GM19099 (cell line): Measurements from ENCODE around the gene MRPS9.

Source experiments
- POLR2A ChIP-seq: IDR thresholded peaks from 3 replicates; pipeline ENCODE4 v1.6.1; 2011; ENCODE audit warnings: low read depth; ENCODE audit not compliant: insufficient read length; ENCODE audit errors: extremely low read depth

MRPS9 gene

DNA sequence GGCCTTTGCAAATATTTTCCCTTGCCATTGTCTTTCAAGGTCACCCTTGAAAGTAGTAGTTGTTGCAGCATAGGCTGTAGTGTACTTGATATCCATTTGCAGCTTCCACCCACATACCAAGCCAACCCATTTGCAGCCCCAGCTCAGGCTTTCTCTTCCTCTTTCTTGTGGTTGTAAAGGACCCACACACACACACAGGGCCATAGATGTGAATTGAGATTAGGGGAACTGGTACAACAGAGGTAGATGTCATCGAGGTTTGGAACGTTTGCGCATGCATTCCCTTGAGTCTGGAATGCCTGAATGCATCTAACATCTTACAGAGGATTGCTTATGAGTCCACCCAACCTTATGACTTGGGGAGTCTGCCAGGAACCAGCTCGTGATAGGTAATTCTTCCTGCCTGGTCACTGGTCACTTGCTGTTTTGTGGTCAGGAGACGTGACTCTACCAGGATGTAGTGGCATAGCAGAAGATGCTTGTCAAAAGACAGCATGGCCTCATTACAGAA is 91.9 kb downstream of the MRPS9 start:
- no peak for TF ChIP-seq POLR2A

DNA sequence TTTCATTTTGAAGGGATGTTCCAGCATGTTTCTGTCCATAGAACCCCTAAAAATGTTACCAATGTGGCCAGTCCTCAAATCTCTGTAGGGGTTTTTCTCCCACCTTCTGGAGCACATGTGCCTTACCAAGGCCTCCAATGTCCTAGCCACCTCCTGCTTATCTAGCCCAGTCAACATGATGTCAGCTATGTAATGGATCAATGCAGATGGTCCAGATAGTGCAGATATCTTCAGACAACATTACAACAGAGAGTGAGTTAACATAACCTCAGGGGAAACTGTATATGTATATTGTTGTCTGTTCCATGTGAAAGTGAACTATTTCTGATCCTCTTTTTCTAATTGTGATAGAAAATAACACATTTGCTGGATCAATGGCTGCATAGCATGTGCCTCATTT is 92.7 kb downstream of the MRPS9 start:
- no peak for TF ChIP-seq POLR2A

DNA sequence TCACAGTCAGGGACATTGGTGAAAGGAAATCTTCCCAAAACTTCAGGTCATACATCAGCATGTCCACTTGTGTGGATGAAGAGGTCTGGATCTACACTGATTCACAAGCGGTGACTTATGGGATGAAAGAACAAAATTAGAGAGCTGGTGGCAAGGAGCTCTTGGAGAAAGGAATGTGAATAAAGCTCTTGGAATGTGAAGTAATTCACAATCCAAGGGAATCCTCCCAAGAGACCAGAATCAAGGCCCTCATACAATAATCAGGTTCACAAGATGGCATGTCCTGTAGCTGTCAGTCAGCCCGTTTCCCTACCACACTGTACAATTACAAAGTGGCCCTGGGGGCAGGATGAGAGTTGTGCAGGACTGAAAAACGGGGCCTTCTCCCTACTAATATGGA is 96.2 kb downstream of the MRPS9 start:
- no peak for TF ChIP-seq POLR2A

DNA sequence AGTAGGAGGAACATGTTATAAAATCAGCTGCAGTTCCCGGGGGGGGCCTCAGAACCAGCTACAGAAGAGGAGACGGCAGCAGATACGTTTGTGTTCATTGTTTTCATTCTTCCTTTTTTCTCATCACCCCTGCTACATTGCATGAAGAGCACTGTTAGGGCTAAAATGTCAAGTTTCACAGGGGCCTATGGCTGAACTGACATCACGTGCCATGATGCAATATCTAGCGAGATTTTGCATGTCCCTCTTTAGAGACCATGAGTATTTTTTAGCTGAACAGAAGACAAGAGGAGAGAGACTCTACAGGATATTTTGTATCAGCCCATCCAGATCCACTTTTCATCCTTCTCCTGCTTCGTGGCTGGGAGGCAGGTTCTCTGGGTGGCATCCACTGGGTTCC is 97.6 kb downstream of the MRPS9 start:
- no peak for TF ChIP-seq POLR2A

DNA sequence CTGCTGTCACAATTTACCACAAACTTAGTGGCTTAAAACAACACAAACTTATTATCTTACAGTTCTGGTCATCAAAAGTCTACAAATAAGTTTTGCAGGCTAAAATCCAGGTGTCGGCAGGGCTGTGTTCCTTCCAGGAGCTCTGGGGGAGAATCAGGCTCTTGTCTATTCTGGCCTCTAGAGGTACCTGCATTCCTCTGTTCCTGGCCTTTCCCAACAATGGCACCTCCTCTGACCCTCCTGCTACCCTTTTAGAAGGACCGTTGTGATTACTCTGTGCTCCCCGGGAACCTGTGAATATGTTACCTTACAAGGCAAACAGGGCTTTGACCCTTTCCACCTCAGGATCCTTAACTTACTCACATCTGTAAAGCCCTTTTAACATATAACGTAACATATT is 98.5 kb downstream of the MRPS9 start:
- no peak for TF ChIP-seq POLR2A

DNA sequence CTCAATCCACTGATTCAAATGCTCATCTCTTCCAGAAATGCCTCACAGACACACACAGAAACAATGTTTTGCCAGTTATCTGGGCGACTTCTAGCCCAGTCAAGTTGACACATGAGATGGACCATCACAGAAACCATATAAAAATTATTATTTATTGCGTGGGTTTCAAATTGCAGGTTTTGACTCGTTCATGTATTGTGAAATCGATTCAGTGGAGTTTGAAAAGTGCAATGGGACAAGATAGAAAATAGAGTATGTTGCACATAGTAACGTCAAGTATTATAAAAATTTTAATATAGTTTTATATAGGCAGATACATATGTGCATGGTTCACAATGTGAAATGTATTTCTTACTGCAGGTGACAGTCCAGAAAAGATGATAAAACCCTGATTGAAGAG is 100.8 kb downstream of the MRPS9 start:
- no peak for TF ChIP-seq POLR2A

DNA sequence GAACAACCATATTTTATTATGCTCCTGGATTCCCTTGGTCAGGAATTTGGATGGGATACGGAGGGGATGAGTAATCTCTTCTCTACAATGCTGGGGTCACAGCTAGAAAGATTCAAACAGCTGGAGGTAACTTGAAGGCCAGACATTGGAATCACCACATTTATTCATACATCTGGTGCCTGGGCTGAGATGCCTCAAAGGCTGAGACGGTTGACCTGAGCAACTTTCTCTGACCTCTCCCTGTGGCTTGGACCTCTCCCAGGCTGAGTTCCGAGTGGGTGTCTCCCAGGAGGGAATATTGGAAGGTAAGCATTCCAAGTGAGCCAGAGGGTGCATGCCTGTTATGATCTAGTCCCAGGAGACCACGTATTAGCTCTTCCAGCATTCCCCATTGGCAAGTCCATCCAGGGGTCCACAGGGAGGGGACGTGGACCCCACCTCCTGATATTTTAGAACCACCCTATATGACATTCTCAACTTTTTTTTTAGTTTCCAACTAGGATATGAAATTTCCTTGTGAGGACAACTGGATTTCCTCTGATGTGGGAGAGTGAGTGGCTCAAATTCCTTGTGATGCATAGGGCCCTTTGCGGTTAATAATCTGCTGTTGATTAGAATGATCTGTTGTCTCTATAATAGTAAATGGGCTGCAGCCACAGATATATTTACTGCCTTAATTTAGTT is 101.8 kb downstream of the MRPS9 start:
- TF ChIP-seq POLR2A, result no peak

DNA sequence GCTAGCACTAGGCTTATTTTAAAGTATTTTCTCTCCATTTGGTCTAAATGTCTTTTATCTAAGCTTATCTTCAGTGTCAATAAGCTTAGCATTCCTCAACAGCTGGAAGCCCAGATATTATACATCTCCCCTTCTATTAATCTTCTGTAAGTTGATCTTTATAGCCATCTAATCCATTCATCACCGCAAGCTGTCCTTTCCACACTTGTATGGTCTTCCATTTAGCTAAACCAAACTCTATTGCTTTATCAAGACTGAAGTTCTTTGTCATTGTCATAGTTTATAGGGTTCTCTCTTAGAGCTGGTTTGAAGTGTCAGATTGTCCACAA is 102.3 kb downstream of the MRPS9 start:
- TF ChIP-seq POLR2A, result no peak

DNA sequence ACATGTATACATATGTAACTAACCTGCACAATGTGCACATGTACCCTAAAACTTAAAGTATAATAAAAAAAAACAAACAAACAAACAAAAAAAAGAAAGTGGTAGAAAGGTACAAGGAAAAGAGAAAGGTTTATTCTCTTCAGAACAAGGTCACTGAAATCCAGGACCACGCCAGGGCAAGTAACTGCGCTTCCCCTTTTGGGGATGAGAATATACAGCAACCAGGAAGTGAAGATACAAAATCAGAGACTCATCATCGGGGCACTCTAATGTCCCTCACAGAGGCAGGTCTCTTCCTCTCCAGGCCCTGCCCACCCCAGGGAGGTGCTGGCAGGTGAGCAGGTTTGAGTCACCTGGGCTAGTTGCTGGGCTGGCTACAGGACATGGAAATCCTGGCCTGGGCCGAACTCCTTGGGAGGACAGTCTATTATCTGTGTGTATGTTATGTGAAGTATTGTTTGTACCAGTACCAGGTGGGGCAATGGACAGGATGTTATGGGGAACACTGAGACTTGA is 103.3 kb downstream of the MRPS9 start:
- TF ChIP-seq POLR2A, result no peak

DNA sequence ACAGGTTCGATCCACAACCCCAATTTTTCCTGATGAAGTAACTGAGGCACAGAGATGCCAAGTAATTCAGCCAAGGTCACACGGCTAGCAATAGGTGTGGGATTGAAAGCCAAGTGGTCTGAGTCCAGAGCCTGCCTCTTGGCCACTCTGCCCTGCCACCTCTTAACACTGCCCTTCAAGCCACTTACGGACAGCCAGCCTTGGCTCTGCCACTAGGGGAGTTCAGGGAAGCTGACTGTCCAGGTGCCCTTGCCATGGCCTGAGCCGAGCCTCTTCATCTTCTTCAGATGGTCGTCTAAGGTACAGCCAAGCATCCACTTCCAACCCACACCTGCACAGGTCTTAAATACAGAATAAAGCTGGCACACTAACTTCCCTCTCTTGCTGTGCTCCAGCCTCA is 104.4 kb downstream of the MRPS9 start:
- no peak for TF ChIP-seq POLR2A

DNA sequence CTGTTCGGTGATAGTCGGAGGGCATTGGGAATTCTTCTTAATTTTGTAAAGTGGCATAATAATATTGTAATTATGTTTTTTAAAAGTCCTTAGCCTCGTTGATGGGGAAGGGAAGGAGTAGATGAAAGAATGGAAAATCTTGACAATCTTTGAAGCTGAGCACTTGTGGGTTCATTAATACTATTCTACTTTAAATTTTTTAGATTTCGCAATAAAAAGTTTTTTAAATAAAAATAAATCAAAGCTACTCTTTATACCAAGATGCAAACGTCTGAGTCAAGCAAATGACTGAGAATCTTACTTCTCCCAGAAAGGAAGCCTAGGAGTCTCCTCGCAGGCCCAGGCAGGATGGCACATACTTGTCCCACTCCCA is 105.2 kb downstream of the MRPS9 start:
- no peak for TF ChIP-seq POLR2A

DNA sequence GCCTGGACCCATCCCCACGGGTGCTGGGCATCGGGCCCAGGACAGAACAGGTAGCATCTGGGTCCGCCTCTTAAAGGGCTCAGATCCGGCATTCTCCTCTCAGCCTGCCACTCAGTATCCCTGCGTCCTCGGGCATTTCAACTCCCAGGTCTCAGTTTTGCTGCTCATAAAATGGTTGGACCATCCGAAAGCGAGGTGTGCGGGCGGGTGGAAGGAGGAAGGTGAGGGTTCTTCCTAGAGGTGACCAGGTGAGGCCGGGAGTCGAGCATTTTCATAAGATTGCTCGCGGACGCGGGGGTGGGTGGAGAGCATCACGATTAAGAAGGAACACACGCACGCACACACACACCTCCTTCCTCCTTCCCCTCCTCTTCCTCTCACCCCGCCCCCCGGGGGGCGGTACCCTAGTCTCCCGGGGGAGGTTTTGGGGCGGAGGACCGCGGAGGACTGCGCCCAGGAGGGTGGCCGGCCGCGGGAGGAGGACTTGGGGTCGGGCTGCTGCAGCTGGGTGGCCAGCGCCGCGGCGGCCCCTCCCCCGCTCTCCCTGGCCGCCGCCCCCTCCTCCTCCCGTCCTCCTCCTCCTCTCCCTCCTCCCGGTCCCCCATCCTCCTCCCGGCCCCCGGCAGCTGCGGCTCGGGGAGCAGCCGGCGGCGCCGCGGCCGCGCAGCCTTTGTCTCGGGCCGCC is 105.7 kb downstream of the MRPS9 start:
- TF ChIP-seq POLR2A, result no peak

DNA sequence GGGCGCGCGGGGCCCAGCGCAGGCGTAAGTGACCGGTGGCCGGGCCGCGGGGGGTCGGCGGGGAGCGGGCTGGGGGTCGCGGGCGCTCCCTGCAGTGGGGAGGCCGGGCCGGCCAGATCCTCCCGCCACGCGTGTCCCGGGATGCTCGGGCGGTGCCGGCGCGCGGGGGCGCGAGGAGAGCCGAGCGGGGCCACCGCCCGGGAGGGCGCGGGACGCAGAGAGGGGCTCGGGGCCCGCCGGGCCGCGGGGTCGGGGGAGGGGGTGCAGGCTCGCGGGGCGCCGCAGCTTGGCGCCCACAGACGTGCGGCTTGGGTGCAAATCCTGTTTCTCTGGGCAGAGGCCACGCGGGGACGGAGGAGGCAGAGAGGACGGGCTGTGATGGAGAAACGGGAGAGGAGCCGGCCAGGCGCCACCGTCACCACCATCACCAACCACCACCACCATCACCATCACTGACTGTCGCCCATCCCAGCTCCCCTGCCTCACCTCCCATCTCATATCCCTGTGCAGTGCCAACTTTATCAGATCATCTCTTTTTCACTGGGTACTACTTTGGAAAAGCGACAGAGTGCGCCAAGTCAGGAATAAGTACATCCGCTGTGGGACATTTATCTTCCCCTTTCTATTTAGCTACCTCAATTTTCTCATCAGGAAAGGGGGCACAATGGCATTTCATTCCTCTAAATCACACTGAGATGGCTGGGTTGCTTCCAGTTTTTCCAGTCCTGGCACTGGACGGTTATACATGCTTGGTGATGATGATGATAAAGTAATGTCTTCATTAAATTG is 106.5 kb downstream of the MRPS9 start:
- no peak for TF ChIP-seq POLR2A

DNA sequence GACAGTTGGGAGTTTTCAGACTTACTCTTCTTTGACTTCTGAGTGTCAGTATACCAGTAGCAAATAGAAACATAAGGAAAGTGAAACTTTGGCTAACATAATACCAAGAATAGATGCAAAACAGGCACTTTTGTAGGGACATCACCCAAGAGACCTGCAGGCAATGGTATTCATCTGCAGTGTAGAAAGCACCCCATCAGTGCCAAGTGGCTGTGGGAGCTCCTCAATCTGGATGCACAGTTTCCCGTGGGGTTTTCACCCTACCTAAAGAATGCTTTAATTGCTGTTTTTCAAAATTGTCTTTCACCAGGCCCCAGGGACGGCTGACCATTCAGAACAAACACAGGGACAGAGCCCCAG is 107.1 kb downstream of the MRPS9 start:
- TF ChIP-seq POLR2A, result no peak

DNA sequence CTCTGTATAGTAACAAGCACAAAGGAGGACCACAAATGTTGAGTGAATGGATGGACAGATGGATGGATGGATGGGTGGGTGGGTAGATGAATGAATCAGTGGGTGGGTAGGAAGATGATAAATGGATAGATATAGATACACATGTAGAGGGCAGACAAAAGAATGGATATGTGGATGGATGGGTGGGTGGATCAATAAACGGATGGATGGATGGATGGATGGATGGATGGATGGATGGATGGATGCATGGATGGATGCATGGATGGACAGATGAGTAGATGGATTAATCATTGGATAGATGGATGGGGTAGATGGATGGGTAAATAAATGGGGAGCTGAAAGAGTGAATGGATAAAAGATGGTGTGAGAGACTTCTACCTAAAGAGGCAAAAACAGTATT is 111.4 kb downstream of the MRPS9 start:
- TF ChIP-seq POLR2A, result no peak
